HG03571 (cell line): ENCODE data around the gene GRIA2.

ENCODE experiments used
- ATAC-seq: cut with Tn5 transposase; IDR thresholded peaks from one replicate; pipeline ENCODE4 v1.9.1; 2021; ENCODE audit not compliant: unreplicated experiment

Gene GRIA2

GRCh38 chr4:157363360-157363759, 142.8 kb downstream of the GRIA2 start:
- ATAC-seq, result no peak

GRCh38 chr4:157372154-157372553, 151.6 kb downstream of the GRIA2 start:
- no peak for ATAC-seq

DNA sequence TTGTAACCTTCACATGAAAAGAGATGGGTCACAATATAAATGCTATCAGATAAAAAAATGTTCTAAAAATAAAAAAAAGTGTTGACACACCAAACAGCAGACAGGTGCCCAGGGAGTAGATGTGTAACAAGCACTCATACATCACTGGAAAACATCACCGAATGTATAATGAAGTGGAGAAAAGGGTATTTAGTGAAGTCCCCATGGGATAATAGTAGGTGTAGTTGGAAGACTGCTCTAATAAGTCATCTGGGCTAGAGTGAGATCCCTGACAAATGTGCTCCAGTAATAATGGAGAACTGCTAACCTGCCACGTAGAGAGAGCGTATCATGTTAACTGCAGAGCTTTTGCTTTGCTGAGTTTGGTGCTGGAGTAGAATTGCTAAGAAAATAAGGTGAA, 152.0 kb downstream of the GRIA2 start:
- no peak for ATAC-seq

- no peak for ATAC-seq
Observed at GRCh38 chr4:157389741-157390140, 169.2 kb downstream of the GRIA2 start.

- ATAC-seq, result no peak
Observed at GRCh38 chr4:157405070-157405469, 184.5 kb downstream of the GRIA2 start.
